Stimulated activated CD4-positive, alpha-beta T cell treated with anti-CD3 and anti-CD28 coated beads, Interleukin-12 subunit alpha, Interleukin-12 subunit beta, amount 100 ng/mL, for 4 hours (primary cell): Measurements from ENCODE around the gene SFR1.
"Not testable (repeated sequence)": the region's sequence is repeated elsewhere in the genome, so short reads cannot be mapped to it uniquely, and the experiment has no call there.

Experiments
- DNase-seq: peaks from one replicate; pipeline ENCODE4 v3.0.0-alpha.2; 2020

SFR1 gene

DNA sequence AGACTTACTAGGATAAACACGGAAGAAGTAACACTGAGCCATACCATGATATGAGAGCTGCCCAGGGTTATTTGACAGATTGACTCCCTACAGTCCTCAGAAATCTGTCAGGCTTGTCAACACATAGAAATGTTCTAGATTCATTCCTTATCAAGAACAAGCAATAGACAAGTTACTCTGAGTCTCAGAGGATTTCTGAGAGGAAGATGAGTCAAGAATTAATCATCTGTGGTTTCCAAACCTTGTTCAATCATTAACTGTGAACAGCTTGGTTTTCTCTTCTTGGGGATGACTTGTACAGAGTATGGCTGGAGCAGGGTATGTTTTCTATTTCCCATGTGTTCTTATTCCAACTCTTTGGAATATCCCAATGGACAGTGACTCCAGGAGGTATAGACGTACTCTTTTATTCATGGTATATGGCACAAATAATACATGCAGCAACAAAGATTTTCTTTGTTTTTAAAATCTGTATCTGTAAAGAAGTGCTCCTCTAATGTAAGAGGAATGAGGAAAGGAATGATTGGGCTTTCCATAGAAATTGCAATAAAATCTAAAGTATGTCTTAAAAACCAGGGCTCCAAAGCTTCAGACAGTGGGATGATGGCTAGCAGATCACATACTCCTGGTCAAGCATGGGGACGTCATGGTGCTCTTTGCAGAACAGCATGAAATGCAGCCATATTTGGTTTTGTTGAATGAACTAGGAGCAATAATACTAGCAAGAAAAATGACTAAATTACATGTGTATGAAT is 11.9 kb upstream of the SFR1 start:
- no peak for DNase-seq

GRCh38 chr10:104113376-104113956 is 8.5 kb upstream of the SFR1 start:
- DNase-seq, result no peak

DNA sequence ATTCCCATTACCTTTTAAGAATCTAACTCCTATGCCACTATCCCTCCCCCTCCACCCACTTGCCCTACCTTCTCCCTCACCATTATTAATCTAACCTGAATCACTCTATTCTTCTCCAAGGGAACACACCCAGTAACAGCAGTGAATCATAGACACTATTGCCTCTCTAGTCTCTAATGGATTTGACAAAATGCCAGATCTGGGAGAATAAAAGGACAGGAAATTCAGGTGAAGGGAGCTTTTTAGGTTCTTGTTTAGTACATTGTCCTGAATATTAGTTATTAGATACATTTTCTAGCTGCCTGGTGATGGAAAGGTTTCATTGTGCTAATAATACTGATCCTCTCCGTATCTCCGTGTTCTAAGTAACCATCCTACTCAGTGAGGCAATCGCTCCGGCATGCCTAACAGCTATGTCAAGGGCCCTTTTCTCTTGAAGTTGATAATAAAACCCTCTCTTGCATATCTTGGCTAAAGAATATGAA is 4.1 kb upstream of the SFR1 start:
- no peak for DNase-seq

GRCh38 chr10:104119996-104120395 is 2.0 kb upstream of the SFR1 start:
- DNase-seq, result no peak

- DNase-seq, result no peak
Measured at GRCh38 chr10:104120512-104120902, 1.5 kb upstream of the SFR1 start.

GRCh38 chr10:104120903-104121484 is 977 bp upstream of the SFR1 start:
- DNase-seq, result peak; percentile 72

DNA sequence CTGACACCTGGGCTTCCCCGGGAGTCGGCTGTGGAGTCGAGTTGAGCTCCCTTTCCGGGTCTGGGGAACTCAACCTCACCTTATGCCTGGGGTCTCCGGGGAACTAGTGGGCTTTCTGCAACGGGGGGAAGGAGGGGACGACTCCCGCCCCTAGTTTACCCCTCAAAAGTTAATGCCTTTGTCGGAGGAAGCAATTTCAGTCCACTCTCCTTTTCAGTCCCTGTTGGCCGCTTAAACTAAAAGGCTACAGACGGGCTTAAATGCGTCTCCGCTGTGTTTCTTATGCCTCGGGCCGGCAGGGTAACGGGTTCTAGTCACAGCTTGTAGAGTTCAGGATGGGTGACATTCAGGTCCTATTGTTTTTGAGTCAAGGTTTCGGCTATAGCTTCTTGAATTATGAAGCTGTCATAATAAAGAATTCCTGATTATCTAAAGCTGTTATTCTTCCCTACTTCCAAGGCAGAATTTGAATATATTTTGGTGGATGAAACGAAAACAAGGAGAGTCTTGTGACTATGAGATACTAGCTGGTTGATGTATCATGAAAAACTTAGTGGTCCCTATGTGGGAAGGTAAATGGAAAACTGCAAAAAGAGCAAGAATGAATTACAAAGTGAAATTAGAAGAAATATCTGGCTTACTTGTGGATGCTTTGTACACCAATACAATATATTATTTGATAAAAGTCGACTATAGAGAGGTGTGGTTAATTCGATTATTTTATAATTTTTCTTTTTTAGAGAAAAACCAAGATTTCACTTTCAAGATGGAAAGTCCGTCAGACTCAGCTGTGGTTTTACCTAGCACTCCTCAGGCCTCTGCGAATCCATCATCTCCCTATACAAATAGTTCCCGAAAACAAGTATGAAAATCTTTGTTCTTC is 495 bp downstream of the SFR1 start:
- DNase-seq, result no peak

DNA sequence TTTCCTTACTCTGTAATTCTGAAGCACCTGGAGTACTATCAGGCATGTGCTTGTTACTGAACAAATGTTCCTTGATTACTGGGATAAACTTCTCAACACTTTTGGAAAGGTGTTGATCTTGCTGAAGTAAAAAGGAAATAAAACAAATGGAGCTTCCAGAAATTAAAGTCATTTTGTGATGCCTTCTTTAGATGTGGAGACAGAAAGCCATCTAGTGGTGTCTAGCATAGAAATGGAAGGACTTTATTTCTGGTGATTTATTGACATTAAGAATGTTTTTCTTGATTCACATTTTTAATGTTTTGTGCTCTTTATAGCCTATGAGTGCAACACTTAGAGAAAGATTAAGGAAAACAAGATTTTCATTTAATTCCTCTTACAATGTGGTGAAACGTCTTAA is 1.4 kb downstream of the SFR1 start:
- no peak for DNase-seq

DNA sequence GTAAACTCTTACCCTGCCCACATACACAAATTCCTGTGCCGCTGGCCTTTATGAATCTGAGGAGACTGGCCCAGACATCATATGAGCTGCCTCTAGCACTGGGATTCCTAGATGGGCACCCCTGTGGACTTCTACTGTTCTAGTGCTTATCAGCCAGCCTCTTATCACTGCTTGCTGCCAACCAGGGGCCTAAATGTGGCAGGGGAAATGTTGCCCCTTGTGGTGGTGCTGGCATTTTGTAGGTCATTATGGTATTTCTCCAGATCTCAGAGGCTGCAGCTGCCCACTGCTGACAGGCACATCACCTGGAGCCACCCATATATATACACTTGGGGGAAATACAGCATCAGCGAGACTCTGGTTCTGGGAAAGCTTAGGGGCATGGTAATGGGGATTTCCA is 5.4 kb downstream of the SFR1 start:
- no peak for DNase-seq

- no peak for DNase-seq
Measured at GRCh38 chr10:104128214-104128613, 6.2 kb downstream of the SFR1 start.

DNA sequence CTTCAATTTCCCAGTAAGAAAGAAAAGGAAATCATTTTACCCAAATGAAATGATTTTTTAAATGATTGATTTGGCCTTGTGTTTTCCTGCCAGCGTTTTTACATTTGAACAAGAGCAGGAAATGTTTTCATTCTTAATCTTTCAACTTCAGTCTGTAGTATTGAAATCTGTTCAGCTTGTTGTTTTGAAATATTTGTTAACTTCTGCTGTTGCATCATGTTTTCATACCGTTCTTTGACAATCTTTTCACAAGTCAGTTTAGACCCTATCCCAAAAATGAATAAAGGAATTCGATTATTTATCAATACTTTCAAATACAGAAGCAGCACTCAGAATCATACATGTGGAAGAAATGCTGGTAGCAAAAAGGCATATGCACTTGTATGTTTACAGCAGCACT is 8.1 kb downstream of the SFR1 start:
- no peak for DNase-seq

DNA sequence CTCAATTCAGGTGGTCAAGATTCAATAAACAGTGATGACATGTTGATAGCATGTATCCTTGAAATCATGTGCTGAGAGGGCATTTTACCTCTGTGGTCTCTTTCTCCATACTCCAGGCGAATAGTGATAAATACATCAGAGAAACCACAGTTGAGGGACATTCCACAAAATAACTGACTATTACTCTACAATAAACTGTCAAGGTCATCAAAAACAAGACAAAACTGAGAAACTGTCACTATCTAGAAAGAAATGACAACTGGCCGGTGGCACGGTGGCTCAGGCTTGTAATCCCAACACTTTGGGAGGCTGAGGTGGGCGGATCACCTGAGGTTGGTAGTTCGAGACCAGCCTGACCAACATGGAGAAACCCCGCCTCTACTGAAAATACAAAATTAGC is 16.2 kb downstream of the SFR1 start:
- no peak for DNase-seq

DNA sequence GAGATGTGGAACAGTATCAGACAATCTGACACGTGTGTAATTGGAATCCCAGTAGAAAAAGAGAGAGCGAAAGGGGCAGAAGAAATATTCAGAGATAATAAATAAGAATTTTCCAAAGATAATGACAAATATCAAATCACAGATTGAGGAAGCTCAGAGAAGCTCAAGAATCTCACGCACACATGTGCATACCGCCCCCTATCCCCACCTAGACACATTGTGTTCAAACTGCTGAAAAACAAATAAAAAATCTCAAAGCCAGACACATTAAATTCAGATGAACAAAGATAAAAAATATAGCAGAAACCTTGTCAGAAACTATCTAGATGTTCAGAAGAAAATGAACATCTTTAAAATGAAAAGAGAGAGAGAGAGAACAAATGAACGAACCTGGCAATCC is 17.2 kb downstream of the SFR1 start:
- no peak for DNase-seq

DNA sequence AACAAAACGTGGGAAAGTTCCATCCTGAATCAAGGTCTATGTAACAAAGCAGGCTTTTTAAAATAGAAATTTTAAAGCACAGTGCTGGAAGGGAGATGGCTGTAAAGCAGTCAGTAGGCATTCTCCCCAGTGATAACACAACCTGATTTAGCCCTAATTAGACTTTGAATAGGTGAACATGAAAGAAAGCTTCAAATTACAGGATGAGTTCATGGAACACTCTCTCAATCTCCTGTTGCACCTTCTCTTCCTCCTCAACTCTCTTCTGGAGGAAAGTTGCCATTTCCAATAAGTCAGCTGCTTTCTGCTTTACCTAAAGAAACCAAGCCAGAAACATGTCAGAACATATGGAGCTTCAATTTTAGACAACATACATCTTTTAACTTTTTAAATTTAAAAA is 20.1 kb downstream of the SFR1 start:
- DNase-seq, result no peak

GRCh38 chr10:104143829-104144228 is 21.9 kb downstream of the SFR1 start:
- no peak for DNase-seq

DNA sequence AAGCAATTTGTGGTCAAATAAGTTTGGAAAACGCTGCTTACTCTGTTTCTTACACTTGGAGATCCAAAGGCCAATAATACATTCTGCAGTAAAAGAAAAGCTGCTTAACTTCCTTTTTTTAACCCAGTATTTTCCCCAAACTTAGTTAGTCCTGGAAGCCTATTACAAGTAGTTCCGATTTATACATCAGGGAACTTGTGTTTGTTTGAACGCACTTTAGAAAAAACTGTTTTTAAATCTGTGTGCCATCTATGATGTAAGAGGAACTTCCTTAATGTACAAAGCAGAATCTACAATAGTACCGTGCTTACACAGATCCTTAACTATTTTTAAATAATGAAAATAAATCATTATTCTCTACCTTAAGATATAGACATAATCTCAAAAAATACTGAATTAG is 23.0 kb downstream of the SFR1 start:
- no peak for DNase-seq

DNA sequence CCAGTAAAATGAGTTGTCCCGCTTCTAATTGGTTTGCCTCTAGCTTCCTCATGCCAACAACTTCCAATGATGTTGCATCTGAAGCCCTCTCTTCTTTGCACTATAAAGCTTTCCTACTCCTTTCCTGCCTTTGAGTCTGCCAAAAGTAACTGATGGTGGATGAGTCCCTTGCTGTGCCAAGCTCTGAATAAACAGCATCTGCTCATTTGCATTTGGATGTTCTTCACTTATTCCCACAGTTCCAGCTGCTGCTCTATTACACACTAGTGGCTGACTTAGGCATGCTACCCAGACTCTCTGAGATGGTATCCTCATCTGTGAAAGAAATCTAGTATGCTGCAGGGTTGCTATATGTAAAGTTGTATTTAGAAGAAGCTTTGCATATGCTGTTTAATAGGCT is 24.9 kb downstream of the SFR1 start:
- DNase-seq, result no peak

DNA sequence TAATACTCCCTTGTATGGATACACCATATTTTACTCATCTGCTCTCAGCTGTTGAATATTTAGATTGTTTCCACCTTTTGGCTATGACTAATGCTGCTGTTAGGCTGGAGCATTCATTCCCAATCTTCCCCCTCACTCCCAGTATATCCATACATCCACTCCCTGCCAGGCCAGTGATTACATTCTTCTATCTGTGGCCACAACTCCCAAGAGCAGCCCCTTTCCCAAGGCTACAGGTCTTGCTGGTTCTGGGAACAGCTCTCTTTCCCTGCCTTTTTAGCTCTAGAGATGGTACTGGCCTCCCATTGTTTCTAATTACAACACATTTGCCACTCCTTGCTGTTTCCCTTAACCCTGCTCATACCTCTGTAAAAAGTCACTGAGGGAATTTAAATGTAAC is 28.2 kb downstream of the SFR1 start:
- DNase-seq, result no peak

DNA sequence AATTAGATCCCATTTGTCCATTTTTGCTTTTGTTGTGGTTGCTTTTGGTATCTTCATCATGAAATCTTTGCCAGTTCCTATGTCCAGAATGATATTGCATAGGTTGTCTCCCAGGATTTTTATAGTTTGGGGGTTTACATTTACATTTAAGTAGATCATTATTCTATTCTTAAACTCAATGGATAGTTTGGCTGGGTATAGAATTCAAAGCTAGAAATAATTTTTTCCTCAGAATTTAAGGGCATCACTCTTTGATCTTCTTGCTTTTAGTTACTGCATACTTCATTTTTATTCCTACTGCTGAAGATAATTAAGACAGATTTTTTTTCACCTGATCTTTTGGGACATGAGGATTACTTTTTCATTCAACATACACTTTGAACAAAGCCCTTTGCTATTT is 29.8 kb downstream of the SFR1 start:
- DNase-seq, result no peak

GRCh38 chr10:104155591-104155990 is 33.6 kb downstream of the SFR1 start:
- DNase-seq, result no peak

- DNase-seq, result no peak
Measured at GRCh38 chr10:104170610-104171254, 48.8 kb downstream of the SFR1 start.

- DNase-seq, result not testable (repeated sequence)
Measured at GRCh38 chr10:104174136-104174535, 52.2 kb downstream of the SFR1 start.
